Fibroblast of skin of left quadriceps (primary cell): ENCODE results near the gene NCCRP1.
"Not testable (repeated sequence)": the region's sequence is repeated elsewhere in the genome, so short reads cannot be mapped to it uniquely, and the experiment has no call there.

ENCODE experiments used
- DNase-seq, 2 experiments: peaks; one replicate each; pipeline ENCODE4 v3.0.0-alpha.2; 2013; ENCODE audit warnings: low read depth in 2 of 2

NCCRP1 gene

GRCh38 chr19:39245166-39245565 lies 48.4 kb downstream of the NCCRP1 start:
- DNase-seq: not testable (repeated sequence)

- no peak for DNase-seq
Measured at GRCh38 chr19:39246951-39247669, 50.3 kb downstream of the NCCRP1 start.

GRCh38 chr19:39247701-39248664 lies 51.2 kb downstream of the NCCRP1 start:
- no peak for DNase-seq

GRCh38 chr19:39248806-39249205 lies 52.0 kb downstream of the NCCRP1 start, which contains the start of gene IFNL4:
Gene IFNL4, minus strand, starts transcription at chr19:39248856.
- no peak for DNase-seq

GRCh38 chr19:39251081-39251480 lies 54.3 kb downstream of the NCCRP1 start:
- DNase-seq: no peak
